CD8-positive, alpha-beta memory T cell (primary cell): ENCODE data around the gene DGCR8. TPM values are rescaled to one million over a fixed set of nuclear protein-coding genes. Genes with fewer than 3 reads are reported as not detected.

ENCODE experiments used
- CTCF ChIA-PET: fragments of 350-600 bp; sonication (Branson Sonifier 250); formaldehyde crosslinking; loops from one replicate; lab custom pipeline; 2021; ENCODE audit warnings: antibody characterized with exemption; lab: Charles Lee
- POLR2A ChIA-PET: fragments of 350-600 bp; sonication (Branson Sonifier 250); formaldehyde crosslinking; loops from one replicate; lab custom pipeline; 2021; ENCODE audit warnings: antibody characterized with exemption; lab: Charles Lee
- DNase-seq, 5 donors: peaks; one replicate each; pipeline versions ENCODE4 v3.0.0 to v3.0.0-alpha.2; 2020 to 2022; ENCODE audit warnings: mixed read lengths in 1 of 5
- H3K27ac ChIP-seq: one replicate; pipeline ENCODE4 v1.7.0; 2013; ENCODE audit warnings: low read depth, mild to moderate bottlenecking, low read length, moderate library complexity
- H3K27me3 ChIP-seq: 2 replicates; pipeline ENCODE4 v1.7.0; 2013; ENCODE audit warnings: low read length, mild to moderate bottlenecking; ENCODE audit not compliant: insufficient read depth, poor library complexity, severe bottlenecking
- H3K36me3 ChIP-seq: 2 replicates; pipeline ENCODE4 v1.7.0; 2013; ENCODE audit warnings: mild to moderate bottlenecking, low read length, moderate library complexity; ENCODE audit not compliant: insufficient read depth
- H3K4me1 ChIP-seq: 2 replicates; pipeline ENCODE4 v1.7.0; 2013; ENCODE audit warnings: mild to moderate bottlenecking, low read length, moderate library complexity; ENCODE audit not compliant: insufficient read depth
- H3K4me3 ChIP-seq: 2 replicates; pipeline ENCODE4 v1.7.0; 2013; ENCODE audit warnings: mild to moderate bottlenecking, low read length
- H3K9me3 ChIP-seq: 2 replicates; pipeline ENCODE4 v1.7.0; 2013; ENCODE audit warnings: mild to moderate bottlenecking, low read length
- H3K27ac Mint-ChIP-seq, 8 donors: one replicate each; pipeline ENCODE4 v1.8.0; 2020 to 2021; ENCODE audit warnings: mixed read lengths in 8 of 8, mild to moderate bottlenecking in 6 of 8, inconsistent platforms in 3 of 8, moderate library complexity in 3 of 8
- H3K27me3 Mint-ChIP-seq, 2 donors: one replicate each; pipeline ENCODE4 v1.8.0; 2020 to 2021; ENCODE audit warnings: mixed read lengths in 2 of 2, mild to moderate bottlenecking in 1 of 2, moderate library complexity in 1 of 2
- H3K36me3 Mint-ChIP-seq, 3 donors: one replicate each; pipeline ENCODE4 v1.8.0; 2020 to 2021; ENCODE audit warnings: mixed read lengths in 3 of 3, inconsistent platforms in 1 of 3, mild to moderate bottlenecking in 1 of 3
- H3K4me1 Mint-ChIP-seq, 3 donors: one replicate each; pipeline ENCODE4 v1.8.0; 2020 to 2021; ENCODE audit warnings: mixed read lengths in 3 of 3, inconsistent platforms in 1 of 3, mild to moderate bottlenecking in 1 of 3
- H3K4me3 Mint-ChIP-seq, 7 donors: one replicate each; pipeline ENCODE4 v1.8.0; 2020 to 2021; ENCODE audit warnings: mixed read lengths in 7 of 7, mild to moderate bottlenecking in 6 of 7, moderate library complexity in 4 of 7, inconsistent platforms in 2 of 7
- H3K9me3 Mint-ChIP-seq, 5 donors: one replicate each; pipeline ENCODE4 v1.8.0; 2020 to 2022; ENCODE audit warnings: mixed read lengths in 5 of 5, mild to moderate bottlenecking in 3 of 5, moderate library complexity in 2 of 5, inconsistent platforms in 1 of 5
- polyA plus RNA-seq: library from polyadenylated mRNA; unstranded; fragments of 300-500 nt; fragmentation: Illumina TruSeq; gene quantifications from one replicate; pipeline ENCODE4 v1.2.3, GENCODE V29; 2021
- total RNA-seq, 2 experiments: library from RNA; stranded (reverse); gene quantifications; one replicate each; pipeline ENCODE4 v1.2.3, GENCODE V29; 2021

The DGCR8 gene
- total and polyA plus RNA-seq, 3 experiments from 2014 or later = 10.6 to 73.8 (median 68.6) TPM

- H3K4me1 ChIP-seq = no peaks in the 10 kb centered on the region
These were observed 64.0 kb downstream of the DGCR8 start for GRCh38 chr22:20143883-20144665.

GRCh38 chr22:20145206-20145831, 65.3 kb downstream of the DGCR8 start:
- no peak overlapping the region for H3K4me3 ChIP-seq
- Mint-ChIP-seq H3K4me1 (peaks cover 0 to 4% (median 0%) of the 10 kb centered on the region in 3 donors), H3K9me3 (no peaks in the 10 kb centered on the region), H3K36me3 (peaks cover 0 to 15% (median 0%) of the 10 kb centered on the region in 3 donors), H3K4me3 (no peak overlapping the region), H3K27me3 (no peaks in the 10 kb centered on the region), H3K27ac (no peak overlapping the region)
- no peaks in the 10 kb centered on the region for H3K9me3 ChIP-seq
- CTCF ChIA-PET = no interaction called here
- POLR2A ChIA-PET = no interaction called here
- H3K27ac ChIP-seq = no peak overlapping the region
- no peaks in the 10 kb centered on the region for H3K36me3 ChIP-seq
- no peak for DNase-seq
- H3K27me3 ChIP-seq = no peaks in the 10 kb centered on the region
- H3K4me1 ChIP-seq = no peaks in the 10 kb centered on the region

More at GRCh38 chr22:20143883-20144665, 64.0 kb downstream of the DGCR8 start:
- DNase-seq = no peak
- CTCF ChIA-PET = no interaction called here
- Mint-ChIP-seq H3K27me3 (no peaks in the 10 kb centered on the region), H3K36me3 (peaks cover 0 to 25% (median 1%) of the 10 kb centered on the region in 3 donors), H3K9me3 (no peaks in the 10 kb centered on the region), H3K4me3 (no peak overlapping the region), H3K4me1 (peaks cover 0 to 6% (median 0%) of the 10 kb centered on the region in 3 donors), H3K27ac (no peak overlapping the region)
- Histone ChIP-seq H3K27ac (no peak overlapping the region), H3K27me3 (no peaks in the 10 kb centered on the region), H3K36me3 (no peaks in the 10 kb centered on the region), H3K4me3 (no peak overlapping the region), H3K9me3 (no peaks in the 10 kb centered on the region)
- POLR2A ChIA-PET = no interaction called here

- Mint-ChIP-seq H3K27me3 (no peaks in the 10 kb centered on the region), H3K36me3 (peaks cover 0 to 15% (median 0%) of the 10 kb centered on the region in 3 donors), H3K9me3 (no peaks in the 10 kb centered on the region), H3K4me3 (no peak overlapping the region), H3K27ac (no peak overlapping the region), H3K4me1 (peaks cover 0 to 4% (median 0%) of the 10 kb centered on the region in 3 donors)
- Histone ChIP-seq H3K4me3 (no peak overlapping the region), H3K27ac (no peak overlapping the region), H3K36me3 (no peaks in the 10 kb centered on the region), H3K9me3 (no peaks in the 10 kb centered on the region), H3K27me3 (no peaks in the 10 kb centered on the region), H3K4me1 (no peaks in the 10 kb centered on the region)
- ChIA-PET POLR2A (no interaction called here), CTCF (no interaction called here)
- no peak for DNase-seq
These were observed 65.8 kb downstream of the DGCR8 start for GRCh38 chr22:20145832-20146223.

GRCh38 chr22:20146777-20147176, 66.7 kb downstream of the DGCR8 start:
- H3K27ac ChIP-seq = no peak overlapping the region
- no peaks in the 10 kb centered on the region for H3K36me3 ChIP-seq
- Mint-ChIP-seq H3K4me1 (peaks cover 0 to 4% (median 0%) of the 10 kb centered on the region in 3 donors), H3K9me3 (no peaks in the 10 kb centered on the region), H3K36me3 (peaks cover 0 to 14% (median 0%) of the 10 kb centered on the region in 3 donors), H3K4me3 (no peak overlapping the region), H3K27me3 (no peaks in the 10 kb centered on the region), H3K27ac (no peak overlapping the region)
- CTCF ChIA-PET = interaction anchor here (1.3 kb wide), 1 partner anchor 10 kb away, joined by 5 read pairs; no protein-coding TSS in a partner anchor
- H3K27me3 ChIP-seq = no peaks in the 10 kb centered on the region
- POLR2A ChIA-PET = no interaction called here
- H3K9me3 ChIP-seq = no peaks in the 10 kb centered on the region
- H3K4me1 ChIP-seq = no peaks in the 10 kb centered on the region
- no peak for DNase-seq
- H3K4me3 ChIP-seq = no peak overlapping the region

- Mint-ChIP-seq H3K27me3 (no peaks in the 10 kb centered on the region), H3K9me3 (no peaks in the 10 kb centered on the region), H3K4me3 (no peak overlapping the region), H3K36me3 (peaks cover 0 to 10% (median 0%) of the 10 kb centered on the region in 3 donors), H3K4me1 (peaks cover 0 to 4% (median 0%) of the 10 kb centered on the region in 3 donors), H3K27ac (no peak overlapping the region)
- ChIA-PET CTCF (interaction anchor here (1.3 kb wide), 1 partner anchor 10 kb away, joined by 5 read pairs; no protein-coding TSS in a partner anchor), POLR2A (no interaction called here)
- Histone ChIP-seq H3K27me3 (no peaks in the 10 kb centered on the region), H3K4me3 (no peak overlapping the region), H3K4me1 (no peaks in the 10 kb centered on the region), H3K27ac (no peak overlapping the region), H3K36me3 (no peaks in the 10 kb centered on the region), H3K9me3 (no peaks in the 10 kb centered on the region)
- DNase-seq = no peak
These were observed 67.4 kb downstream of the DGCR8 start for GRCh38 chr22:20147237-20147988.

- CTCF ChIA-PET = no interaction called here
These were observed 68.4 kb downstream of the DGCR8 start for GRCh38 chr22:20148414-20148813.

GRCh38 chr22:20149257-20150250, 69.5 kb downstream of the DGCR8 start:
- Mint-ChIP-seq H3K4me1 (peaks cover 0 to 4% (median 0%) of the 10 kb centered on the region in 3 donors), H3K4me3 (no peak overlapping the region), H3K36me3 (no peaks in the 10 kb centered on the region), H3K27me3 (no peaks in the 10 kb centered on the region), H3K9me3 (no peaks in the 10 kb centered on the region), H3K27ac (no peak overlapping the region)
- H3K4me3 ChIP-seq = no peak overlapping the region
- no peaks in the 10 kb centered on the region for H3K4me1 ChIP-seq
- no peak for DNase-seq
- ChIA-PET CTCF (no interaction called here), POLR2A (no interaction called here)
- H3K27me3 ChIP-seq = no peaks in the 10 kb centered on the region
- H3K9me3 ChIP-seq = no peaks in the 10 kb centered on the region
- no peaks in the 10 kb centered on the region for H3K36me3 ChIP-seq
- no peak overlapping the region for H3K27ac ChIP-seq

More at GRCh38 chr22:20148414-20148813, 68.4 kb downstream of the DGCR8 start:
- no peak overlapping the region for H3K4me3 Mint-ChIP-seq
- Histone ChIP-seq H3K27ac (no peak overlapping the region), H3K9me3 (no peaks in the 10 kb centered on the region), H3K27me3 (no peaks in the 10 kb centered on the region), H3K4me1 (no peaks in the 10 kb centered on the region), H3K4me3 (no peak overlapping the region), H3K36me3 (no peaks in the 10 kb centered on the region)
- H3K27ac Mint-ChIP-seq = no peak overlapping the region
- H3K36me3 Mint-ChIP-seq = peaks cover 0 to 8% (median 0%) of the 10 kb centered on the region in 3 donors
- POLR2A ChIA-PET = no interaction called here
- no peak for DNase-seq
- H3K27me3 Mint-ChIP-seq = no peaks in the 10 kb centered on the region
- H3K4me1 Mint-ChIP-seq = peaks cover 0 to 4% (median 0%) of the 10 kb centered on the region in 3 donors
- H3K9me3 Mint-ChIP-seq = no peaks in the 10 kb centered on the region
